HG03571 (cell line): ENCODE data around the gene MEPCE.

Experiments used
- ATAC-seq: cut with Tn5 transposase; IDR thresholded peaks from one replicate; pipeline ENCODE4 v1.9.1; 2021; ENCODE audit not compliant: unreplicated experiment

Gene MEPCE

DNA sequence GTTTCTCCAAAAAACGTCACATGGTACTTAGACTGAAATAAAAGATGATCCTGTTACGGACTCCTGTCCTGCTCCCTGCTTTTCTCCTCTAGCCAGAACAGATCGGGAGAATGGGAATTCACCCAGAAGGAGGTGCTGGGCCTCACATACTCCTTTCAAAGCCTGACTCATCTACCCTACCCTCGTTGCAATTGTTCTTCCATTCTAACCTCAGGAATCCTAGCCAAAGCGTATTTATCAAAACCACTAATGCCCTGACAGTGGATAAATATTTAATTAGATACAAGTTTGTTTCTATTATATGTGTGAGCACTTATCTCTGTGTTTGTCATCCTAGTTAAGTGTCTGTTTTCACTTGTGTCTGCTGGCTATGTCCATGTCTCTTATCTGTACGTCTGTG lies 22.9 kb upstream of the MEPCE start:
- no peak for ATAC-seq

DNA sequence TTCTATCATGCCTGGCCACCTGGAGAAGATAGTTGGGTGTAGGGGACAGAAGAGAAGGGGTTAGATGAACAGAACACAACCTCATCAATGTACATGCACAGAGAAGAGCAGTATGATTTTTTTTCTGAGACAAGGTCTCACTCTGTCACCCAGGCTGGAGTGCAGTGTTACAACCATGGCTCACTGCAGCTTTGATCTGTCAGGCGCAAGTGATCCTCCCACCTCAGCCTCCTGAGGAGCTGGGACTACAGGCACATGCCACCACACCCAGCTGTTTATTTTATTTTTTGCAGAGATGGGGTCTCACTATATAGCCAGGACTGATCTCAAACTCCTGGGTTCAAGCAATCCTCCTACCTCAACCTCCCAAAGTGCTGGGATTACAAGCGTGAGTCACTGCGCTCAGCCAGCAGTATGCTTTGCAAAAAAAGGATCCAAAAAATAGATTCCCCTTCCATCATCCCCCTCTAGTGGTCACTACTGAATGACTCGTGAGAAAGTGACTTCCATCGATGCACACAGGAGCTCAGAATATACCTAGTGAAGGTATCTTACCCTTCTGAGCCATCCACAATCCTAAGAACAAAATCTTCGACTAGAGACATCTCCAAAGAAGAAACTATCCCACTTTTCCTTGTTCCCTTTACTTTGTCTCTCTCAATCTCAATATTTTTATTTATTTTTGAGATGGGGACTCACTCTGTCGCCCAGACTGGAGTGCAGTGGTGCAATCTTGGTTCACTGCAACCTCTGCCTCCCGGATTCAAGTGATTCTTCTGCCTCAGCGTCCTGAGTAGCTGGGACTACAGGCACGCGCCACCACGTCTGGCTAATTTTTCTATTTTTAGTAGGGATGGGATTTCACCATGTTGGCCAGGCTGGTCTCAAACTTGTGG lies 22.1 kb upstream of the MEPCE start:
- ATAC-seq: no peak

DNA sequence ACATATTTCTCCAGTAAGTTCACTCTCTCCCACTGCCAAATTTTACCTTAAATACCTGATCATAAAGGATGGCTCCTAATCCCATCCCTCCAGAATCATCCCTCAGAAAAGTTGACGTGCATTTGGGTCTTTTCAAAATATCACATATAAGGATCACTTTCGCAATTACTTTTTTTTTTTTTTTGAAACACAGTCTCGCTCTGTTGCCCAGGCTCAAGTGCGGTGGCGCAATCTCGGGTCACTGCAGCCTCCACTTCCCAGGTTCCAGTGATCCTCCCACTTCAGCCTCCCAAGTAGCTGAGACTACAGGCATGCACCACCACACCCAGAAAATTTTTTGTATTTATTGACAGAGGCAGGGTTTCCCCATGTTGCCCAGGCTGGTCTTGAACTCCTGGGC lies 18.5 kb upstream of the MEPCE start:
- ATAC-seq: no peak

DNA sequence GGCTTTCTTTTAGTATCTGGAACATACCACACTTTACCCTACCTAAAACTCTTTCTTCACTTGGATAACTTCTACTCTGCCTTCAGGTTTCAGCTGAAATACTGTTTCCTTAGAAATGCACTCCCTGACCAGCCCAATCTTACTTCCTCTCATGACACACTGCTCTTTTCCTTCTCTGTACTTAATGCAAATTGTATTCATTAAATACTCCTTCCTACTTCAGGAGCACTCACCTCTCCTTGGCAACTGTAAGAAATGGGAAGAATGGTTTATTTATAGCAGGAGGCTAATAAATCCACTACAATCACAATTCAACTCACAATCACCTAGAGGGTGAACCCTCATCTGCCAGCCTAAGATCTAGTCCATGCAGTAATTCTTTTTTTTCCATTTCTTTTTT lies 16.3 kb upstream of the MEPCE start:
- no peak for ATAC-seq

DNA sequence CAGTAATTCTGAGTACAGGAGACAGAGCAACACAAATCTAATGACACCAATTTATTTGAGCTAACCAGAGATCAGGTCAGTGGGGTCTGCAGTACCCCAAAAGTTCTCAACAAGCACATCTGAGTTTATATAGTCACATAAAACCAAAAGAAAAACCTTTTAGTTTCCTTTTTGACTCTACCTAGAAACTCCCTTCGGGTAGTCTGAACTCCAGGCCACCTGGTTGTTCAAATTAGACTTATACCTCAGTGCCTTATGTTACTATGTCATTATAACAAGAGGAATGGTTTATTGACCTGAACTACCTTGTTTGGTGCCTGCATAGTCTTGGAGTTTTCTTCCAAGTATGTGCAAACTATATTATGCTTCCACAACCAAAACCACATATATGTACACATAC lies 15.7 kb upstream of the MEPCE start:
- no peak for ATAC-seq

DNA sequence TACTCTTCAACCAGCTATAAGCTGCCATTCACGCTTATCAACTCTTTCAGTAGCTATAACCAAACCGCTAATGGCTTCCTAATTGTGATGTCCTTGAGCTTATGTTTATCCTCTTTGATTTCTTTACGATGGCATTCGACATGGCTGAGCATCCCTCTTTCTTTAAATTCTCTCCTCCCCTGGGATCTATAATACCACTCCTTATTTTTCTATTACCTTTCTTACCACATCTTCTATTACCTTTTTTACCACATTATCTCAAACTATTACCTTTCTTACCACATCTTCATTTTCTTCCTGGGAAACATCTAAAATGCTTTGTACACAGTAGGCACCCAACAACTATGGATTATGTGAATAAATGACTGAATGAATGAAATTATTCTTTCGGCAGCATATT lies 14.2 kb upstream of the MEPCE start:
- ATAC-seq: no peak

DNA sequence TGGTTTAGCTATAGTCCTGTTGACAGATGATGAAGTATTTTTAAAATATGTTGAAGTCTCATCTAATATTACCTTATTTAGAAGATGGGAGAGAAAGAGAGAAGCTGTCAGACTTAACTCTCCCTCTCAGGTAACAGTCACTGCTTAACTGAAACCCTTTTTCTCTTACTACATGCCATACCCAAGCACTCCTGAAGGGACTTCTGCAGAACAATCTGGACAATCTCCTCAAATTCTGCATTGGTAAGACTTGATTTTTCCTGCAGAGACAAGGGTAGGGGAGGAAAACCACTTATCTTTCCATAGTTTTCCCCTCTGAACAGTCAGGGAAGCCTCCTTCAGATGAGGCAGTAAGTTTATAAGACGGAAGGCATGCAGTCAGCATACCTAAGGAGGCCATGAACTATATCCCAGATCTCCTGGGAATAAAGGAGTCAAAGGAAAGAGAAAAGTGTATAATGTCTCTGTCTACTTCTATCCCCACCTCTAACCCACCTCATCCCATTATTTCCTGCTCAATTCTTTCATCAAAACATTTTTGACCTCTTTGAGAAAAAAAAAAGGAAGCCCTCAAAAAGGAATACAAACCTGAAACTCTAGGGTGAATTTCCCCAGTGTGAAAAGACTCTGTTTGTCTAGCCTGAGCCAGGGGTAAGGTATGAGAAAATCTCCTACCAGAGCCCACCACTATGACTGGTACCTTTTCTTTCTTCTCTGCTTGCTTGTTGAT lies 10.5 kb upstream of the MEPCE start:
- ATAC-seq: no peak

DNA sequence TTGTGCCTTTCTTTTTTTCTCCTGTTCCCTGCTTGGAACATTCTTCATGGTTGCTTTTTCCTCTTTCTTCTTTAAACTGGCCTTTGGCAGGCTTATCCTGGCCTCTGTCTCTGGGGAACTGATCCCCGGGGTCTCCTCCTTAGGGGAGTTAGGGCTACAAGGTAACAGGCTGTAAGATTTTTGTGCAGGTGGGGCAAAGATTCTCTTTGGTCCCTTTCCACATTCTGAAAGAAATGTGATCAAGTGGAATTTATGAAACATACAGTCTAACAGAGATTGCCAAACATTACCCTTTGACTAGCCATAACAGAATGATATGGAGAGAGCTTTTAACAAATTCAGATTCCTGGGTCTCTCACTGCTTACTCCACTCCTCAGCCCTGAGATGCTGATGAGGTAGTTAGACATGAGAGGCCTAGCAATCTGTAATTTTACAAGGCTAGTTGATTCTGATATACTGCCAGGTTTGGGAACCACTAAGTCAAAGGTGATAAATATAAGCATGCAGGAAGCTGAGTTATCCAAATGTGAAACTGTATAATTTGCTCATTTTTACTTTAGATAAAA lies 9.9 kb upstream of the MEPCE start:
- ATAC-seq: no peak

DNA sequence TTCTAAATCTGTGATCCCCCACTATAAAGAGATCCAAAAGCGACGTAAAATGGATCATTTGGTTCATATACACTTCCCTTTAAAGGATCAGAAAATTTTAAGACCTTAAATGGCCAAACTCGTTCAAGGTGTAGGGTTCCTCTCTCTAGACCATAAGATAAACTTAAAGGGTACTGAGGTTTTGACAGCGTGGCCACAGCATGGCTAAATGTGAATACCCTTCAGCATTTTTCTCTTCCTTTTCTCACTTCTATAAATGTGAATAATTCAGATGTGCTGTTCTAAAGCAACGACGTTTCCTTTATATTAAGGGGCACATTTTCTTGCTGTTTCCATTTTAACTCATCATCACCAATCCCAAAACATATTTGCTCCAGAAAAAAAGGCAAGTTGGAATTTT lies 6.3 kb upstream of the MEPCE start:
- ATAC-seq: no peak

DNA sequence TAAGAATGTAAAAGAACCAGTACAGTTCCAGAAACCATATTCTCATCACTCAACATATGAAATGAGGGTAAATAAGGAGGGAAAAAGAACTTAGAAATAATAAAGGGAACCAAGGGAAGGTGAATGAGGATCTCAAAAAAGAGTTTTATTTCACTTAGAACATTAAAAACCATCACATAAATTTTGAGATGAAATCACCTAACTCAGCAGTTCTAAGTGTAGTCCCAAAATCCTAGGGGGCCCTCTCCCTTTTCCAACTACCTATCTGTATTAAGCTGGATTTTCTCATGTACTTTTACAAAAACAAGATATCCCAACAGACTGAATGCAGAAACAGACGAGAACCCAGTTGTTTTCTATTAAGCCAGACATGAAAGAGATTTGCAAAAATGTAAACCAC lies 4.3 kb upstream of the MEPCE start:
- ATAC-seq: no peak

DNA sequence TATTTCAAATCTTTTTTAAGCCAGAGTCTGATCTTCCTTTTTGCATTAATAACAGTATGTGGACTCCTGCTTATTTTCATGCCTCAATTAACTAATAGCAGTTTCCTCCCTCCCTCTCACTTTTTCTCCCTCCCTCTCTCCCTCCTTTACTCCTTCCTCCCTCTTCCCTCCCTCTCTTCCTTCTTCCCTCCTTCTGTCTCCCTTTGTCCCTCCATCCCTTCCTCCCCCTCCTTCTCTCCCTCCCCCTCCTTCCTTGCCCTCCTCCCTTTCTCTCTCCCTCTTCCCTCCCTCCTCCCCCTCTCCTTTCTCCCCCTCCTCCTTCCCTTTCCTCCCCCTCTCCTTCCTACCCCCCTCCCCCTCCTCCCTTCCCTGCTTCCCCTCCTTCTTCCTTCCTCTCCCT lies 3.1 kb upstream of the MEPCE start:
- ATAC-seq: no peak

DNA sequence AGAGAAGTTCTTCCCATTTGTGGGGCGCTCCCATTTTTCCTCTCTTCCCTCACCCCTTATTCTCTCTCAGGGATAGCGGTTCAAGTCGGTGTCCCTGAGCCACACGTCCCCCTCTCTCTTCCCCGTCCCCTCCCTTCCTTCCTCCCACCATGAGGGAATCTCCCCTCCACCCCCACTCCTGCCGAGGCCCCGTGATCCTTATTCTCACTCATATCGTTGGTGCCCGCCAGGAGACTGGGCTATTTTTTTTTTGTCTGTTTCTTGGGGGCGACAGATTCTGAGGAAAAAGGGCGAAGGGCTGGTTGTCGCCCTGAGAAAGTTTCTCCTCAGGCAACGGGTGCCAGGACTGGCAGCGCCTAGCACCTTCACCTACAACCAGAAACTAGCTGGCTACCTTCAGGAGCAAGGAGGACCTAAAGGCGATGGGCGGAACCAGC lies 1.9 kb upstream of the MEPCE start:
- no peak for ATAC-seq

DNA sequence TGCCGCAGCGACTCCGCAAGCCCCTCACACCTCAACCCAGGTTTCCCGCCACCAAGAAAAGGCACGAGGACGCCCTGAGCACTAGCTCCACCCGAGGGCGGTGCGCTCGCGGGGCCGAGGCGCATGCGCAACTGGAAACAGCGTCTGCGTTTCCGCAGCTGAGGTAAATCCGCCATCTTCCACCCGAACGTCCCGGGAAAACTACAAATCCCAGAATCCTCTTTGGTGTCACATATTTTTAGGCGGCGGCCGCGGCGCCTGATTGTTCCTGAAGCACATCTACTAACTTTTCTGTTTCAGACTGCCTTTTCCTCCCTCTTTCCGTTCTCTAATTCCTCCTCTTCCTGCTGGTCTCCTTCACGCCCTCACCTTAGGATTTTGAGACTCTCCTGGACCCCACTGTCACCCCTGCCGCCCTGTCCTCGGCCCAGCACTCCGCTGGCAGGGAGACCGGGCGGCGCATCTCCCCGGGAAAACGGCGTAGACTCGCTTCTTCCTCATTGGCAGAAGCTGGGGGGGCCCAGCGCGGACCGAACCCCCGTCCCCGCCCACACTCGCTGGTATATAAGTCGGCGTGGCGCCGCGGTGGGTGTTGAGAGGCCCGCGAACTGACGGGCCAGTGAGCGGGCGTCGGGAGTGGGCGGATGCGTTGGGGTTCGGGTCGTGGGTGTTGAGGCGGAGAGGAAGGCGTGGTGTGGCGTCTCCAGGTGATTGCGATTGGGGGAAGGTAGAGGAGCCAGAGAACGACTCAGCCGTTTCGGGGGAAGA lies 1.2 kb upstream of the MEPCE start, which contains the start of gene ZCWPW1:
Gene ZCWPW1 (minus strand): TSS at position 505 of the 768 bp plus-strand sequence. CDS start 8,054 bp downstream, outside the sequence.
- peak; percentile 45 for ATAC-seq

DNA sequence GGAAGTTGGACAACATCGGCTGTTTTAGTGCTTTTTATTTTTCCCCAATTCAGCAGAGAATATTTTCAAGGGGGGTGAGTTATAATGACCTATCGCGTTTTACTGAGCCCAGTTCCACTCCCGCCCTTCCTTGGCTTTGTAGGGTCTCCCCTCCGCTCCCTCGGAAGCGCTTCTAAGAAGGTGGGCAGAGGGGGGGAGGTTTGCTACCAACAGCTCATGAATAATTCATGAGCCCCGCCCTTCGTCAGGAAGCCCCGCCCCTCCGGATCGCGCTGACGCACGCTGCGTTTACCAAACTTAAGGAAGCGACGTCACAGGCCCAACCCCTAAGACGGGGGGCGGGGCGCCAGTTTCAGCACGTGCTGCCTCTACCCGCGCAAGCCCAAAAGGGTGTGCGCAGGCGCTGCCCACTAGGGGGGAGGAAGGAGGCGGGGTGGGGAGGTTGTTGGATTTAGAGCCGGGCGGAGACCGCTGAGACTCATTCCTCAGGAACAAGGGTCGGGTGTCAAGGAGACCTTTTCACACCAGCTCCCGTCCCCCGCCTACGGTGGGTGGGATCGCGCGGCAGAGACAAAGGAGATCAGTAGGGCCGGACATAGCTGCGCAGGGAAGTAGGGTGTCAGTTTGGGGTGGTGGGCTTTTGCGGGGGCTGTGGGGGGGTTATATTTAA lies 529 bp upstream of the MEPCE start:
- ATAC-seq: peak; percentile 29

DNA sequence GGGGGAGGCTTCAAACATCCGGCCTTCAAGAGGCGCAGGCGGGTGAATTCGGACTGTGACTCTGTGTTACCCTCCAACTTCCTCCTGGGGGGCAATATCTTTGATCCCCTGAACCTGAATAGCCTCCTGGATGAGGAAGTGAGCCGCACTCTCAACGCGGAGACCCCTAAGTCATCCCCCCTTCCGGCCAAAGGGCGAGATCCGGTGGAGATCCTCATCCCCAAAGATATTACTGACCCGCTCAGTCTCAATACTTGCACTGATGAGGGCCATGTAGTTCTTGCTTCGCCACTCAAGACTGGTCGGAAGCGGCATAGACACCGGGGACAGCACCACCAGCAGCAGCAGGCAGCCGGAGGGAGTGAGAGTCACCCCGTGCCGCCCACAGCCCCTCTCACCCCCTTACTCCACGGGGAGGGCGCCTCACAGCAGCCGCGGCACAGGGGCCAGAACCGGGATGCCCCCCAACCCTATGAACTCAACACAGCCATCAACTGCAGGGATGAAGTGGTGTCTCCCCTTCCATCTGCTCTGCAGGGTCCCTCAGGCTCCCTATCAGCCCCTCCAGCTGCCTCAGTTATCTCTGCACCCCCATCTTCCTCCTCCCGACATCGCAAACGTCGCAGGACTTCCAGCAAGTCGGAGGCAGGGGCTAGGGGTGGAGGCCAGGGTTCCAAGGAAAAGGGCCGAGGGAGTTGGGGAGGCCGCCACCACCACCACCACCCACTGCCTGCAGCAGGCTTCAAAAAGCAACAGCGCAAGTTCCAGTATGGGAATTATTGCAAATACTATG lies 1.1 kb downstream of the MEPCE start:
- no peak for ATAC-seq

DNA sequence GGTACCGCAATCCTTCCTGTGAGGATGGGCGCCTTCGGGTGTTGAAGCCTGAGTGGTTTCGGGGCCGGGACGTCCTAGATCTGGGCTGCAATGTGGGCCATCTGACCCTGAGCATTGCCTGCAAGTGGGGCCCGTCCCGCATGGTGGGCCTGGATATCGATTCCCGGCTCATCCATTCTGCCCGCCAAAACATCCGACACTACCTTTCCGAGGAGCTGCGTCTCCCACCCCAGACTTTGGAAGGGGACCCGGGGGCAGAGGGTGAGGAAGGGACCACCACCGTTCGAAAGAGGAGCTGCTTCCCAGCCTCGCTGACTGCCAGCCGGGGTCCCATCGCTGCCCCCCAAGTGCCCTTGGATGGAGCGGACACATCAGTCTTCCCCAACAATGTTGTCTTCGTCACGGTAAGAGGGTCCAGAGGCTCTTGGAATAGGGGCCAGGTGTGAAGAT lies 1.7 kb downstream of the MEPCE start:
- ATAC-seq: no peak

DNA sequence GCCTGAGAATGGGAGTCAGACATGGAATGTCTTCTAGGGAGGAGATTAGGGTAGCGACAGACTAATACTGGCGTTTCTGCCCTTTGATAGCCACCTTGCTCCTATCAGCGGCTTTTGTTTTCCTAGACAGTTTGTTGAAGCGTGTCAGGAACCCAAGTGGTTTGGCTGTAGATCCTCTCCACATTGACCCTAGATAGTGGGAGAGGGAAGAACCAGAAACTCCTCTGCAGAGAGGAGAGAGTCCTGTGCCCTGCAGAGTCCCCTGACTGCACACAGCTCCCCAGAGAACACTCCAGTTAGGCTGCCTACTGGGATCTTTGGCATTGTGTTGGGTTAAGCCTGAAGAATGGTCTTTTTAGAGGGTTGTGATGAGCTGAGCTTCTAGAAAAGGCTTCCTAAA lies 2.4 kb downstream of the MEPCE start:
- ATAC-seq: no peak

DNA sequence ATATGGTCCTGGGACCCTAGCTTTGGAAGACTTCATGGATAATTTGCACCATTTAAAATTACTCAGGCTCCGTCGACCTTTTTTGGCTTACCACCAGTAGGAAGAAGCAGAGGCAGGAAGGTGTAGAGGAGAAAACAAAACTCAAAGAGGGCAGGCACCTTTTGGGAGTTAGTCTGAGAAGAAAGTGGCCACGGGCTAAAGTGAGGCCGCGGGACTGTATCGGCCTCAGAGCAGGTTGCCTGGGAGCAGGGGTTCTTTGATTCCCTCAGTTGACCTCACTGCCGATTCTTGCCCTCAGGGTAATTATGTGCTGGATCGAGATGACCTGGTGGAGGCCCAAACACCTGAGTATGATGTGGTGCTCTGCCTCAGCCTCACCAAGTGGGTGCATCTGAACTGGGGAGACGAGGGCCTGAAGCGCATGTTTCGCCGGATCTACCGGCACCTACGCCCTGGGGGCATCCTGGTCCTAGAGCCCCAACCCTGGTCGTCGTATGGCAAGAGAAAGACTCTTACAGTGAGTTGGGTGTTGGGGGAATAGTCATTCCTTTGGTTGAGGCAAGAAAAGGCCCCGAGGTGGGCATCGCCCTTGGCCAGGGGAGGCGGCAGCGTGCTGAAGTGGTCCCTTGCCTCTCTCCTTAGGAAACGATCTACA lies 3.1 kb downstream of the MEPCE start:
- ATAC-seq: no peak

DNA sequence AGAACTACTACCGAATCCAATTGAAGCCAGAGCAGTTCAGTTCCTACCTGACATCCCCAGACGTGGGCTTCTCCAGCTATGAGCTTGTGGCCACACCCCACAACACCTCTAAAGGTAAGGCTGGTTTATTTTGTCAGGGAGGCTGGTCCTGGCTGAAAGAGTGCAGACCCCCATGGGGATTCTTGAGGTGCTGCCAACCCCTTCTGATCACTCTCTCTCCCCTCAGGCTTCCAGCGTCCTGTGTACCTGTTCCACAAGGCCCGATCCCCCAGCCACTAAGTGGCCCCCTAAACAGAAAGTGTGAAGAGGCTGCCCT lies 3.6 kb downstream of the MEPCE start:
- ATAC-seq: no peak
